Effector CD8-positive, alpha-beta T cell (primary cell): ENCODE data around the gene DIRAS2.

Source experiments
- DNase-seq: peaks from one replicate; lab custom pipeline; 2025; lab: John Stamatoyannopoulos, UW

DIRAS2 gene

GRCh38 chr9:90612957-90613356 lies 29.7 kb downstream of the DIRAS2 start:
- no peak for DNase-seq

- no peak for DNase-seq
These were observed 31.1 kb downstream of the DIRAS2 start for GRCh38 chr9:90611568-90611967.

- no peak for DNase-seq
These were observed 31.5 kb downstream of the DIRAS2 start for GRCh38 chr9:90611121-90611520.

DNA sequence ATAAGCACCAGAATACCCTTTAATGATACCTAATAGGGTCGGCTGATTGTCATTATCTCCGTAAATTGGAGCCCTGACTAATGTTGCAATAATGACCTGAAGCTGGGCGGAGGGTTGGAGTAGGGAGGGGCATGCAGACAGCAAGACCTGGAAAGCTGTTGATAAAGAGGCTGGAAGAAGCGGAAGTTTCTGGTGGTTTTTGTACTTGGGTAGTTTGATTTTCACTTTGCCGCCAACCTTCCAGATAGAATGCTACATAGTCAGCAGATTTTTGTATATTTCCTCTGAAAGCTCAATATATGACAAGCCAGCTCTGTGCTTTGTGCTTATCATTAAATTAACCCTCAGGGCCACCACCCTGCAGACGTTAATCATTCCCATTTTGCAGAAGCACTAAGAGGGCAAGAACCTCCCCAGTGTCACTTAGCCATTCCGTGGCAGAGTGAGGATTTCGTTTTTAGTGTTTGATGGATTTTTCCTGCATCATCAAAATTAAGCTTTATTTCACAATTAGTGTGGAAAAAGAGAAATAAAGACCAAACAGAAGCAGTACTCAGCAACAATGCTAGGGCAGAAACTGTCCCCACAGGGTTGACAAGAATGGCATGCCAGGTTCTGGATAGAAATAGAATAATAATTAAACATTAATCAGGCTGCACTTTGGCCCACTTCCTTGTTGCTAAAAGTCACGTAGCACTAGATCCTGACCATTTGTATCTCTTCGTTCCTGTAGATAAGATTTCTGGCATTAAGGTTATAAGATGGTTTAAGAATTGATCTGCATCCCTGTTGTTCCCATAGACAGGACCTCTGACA lies 34.7 kb downstream of the DIRAS2 start:
- no peak for DNase-seq

DNA sequence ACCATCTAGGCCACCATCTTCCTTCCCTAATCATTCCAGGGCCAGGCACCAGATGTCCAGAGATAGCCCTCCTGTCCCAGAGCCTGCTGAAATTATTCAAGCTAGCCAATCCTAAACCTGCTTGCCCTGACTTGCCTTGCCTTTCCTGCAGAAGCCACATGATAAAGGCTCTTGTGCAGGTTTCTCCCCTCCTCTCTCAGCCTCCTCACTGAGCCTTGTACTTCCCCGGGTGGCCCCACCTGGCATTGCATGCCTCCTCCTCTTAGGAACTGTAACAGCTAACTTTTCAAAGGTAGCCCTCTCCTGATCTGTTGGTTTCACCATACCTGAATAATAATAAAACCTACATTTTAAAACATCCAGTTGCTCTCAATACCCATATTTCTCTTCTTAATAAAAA lies 42.6 kb downstream of the DIRAS2 start:
- no peak for DNase-seq

DNA sequence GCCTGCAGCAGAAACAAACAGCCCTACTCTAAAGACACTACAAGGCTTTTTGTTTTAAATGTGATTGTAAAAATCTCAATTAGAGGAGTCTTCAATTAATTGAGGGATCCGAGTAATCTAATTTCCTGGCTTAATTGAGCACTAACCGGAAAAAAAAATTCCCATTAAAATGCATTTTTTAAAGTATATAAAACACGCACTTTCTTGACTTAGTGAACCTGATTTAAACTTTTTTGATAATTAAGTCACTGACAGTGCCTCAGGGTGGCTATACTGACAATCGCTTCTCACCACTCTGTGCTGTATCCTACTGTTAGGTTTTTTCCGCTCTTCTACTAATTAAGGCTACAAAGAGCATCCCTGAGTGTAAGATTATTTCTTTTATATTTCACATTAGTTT lies 44.4 kb downstream of the DIRAS2 start:
- DNase-seq = no peak

DNA sequence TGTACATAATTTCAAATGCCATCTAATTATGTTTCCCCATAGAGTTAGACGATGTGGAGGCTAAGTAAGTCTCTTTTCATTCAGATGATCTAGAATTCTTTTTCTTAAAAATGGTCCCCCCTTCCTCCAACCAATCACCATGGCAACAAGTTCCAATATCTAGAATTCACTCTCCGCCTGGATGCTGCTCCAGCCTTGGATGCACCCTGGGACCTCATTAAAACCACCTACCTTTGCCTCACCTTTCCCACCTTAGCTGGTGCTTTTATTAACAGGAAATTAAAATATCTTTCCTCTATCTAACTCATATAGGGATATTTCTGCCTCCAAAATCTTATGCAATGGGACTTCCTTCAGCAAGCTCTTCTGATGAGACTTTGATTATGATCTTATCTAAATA lies 49.0 kb downstream of the DIRAS2 start:
- DNase-seq = no peak

- DNase-seq = no peak
These were observed 62.0 kb downstream of the DIRAS2 start for GRCh38 chr9:90580576-90580975.

- no peak for DNase-seq
These were observed 63.4 kb downstream of the DIRAS2 start for GRCh38 chr9:90579181-90579580.

DNA sequence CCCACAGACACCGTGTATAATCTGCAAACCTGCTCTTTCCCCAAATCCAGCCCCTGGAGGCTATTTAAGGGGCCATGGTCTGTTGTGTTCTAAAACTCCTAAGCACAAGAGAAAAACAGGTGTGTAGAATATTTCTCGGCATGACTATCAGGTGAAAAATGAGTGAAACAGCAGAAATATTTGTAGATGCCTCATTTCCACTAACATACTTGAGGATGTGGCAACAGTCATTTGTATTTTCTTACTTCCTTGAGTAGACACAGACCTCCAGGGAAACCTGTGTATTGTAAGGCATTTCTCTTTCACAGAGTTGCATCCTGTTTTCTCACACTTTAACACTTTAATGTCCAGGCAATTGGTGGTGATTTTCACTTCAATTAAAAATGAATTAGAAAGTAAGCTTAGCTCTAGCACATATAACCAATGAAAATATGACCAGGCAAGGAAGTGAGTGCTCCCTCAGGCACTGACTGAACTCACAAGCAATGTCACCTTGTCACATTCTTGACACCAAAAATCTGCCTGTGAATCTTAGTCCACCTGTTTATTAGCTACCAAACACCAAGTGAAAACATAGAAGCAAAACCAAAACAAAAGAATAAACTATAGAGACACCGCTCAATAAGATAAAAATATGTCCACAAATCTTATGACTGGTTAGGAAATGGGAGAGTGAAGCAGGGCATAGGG lies 64.4 kb downstream of the DIRAS2 start:
- no peak for DNase-seq

DNA sequence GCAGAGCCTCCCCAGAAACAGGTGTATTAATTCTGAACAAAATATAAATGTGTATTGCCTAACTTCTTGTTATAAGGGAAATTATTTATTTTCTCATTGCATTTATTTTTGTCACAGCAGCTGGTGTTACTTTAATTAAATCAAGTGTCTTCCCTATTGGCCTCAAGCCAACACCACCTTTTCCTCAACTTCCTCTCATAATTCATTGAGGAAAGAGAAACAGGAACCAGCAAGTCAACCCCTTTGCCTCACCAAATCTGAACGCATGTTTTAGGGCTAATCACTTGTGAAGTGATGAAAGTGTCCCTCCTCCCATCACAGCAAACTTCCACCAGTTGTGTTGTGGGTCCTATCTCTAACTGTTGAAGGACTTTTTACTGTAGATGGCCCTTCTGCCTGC lies 73.1 kb downstream of the DIRAS2 start:
- no peak for DNase-seq

DNA sequence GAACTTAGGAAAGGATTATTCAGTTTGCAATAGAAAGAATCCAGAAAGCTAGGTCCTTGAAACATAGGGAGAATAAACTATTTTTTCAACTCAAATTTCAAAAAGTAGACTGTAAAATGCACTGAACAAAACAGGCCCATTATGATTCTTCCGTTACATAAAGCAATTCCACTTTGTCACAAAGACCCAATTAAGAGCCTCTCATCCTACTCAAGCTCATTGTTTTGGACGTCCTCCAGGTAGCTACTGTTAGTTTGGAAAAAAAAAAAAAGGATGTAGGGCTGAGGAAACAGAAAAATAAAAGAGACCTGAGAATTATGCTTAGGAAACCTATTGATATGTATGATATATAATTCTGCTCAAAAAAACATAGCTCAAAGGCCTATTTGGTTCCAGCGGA lies 74.0 kb downstream of the DIRAS2 start:
- DNase-seq = no peak

GRCh38 chr9:90562229-90562628 lies 80.4 kb downstream of the DIRAS2 start:
- DNase-seq = no peak
